Astrocyte (in vitro differentiated cells and primary cell): Measurements from ENCODE around the gene BRMS1. TPM values are rescaled to one million over a fixed set of nuclear protein-coding genes. Genes with fewer than 3 reads are reported as not detected.
A peak's percentile ranks its signal among the peaks of the same experiment; 100 is the strongest.

Source experiments
- DNase-seq: peaks from one replicate; pipeline ENCODE4 v3.0.0-alpha.2; 2010; ENCODE audit warnings: low read depth
- FAIRE-seq: peaks from 2 replicates; lab custom pipeline; 2011; peaks lifted over from hg19 to GRCh38; lab: Jason Lieb, UNC
- H2AFZ ChIP-seq: 2 replicates; pipeline ENCODE4 v1.6.0; 2012; ENCODE audit warnings: low read depth, low read length, inconsistent platforms
- H3K27ac ChIP-seq: 2 replicates; pipeline ENCODE4 v1.5.1; 2011; ENCODE audit warnings: low read depth, low read length, inconsistent platforms
- H3K27me3 ChIP-seq: 2 replicates; pipeline ENCODE4 v1.6.0; 2011; ENCODE audit warnings: low read length, inconsistent platforms; ENCODE audit not compliant: insufficient read depth
- H3K36me3 ChIP-seq: 2 replicates; pipeline ENCODE4 v1.5.1; 2011; ENCODE audit warnings: low read length, inconsistent platforms; ENCODE audit not compliant: insufficient read depth
- H3K4me1 ChIP-seq: 2 replicates; pipeline ENCODE4 v1.5.1; 2011; ENCODE audit warnings: low read length, inconsistent platforms; ENCODE audit not compliant: insufficient read depth
- H3K4me2 ChIP-seq: 2 replicates; pipeline ENCODE4 v1.6.0; 2012; ENCODE audit warnings: low read length, inconsistent platforms
- H3K4me3 ChIP-seq: 2 replicates; pipeline ENCODE4 v1.5.1; 2011; ENCODE audit warnings: low read depth, mild to moderate bottlenecking, low read length, inconsistent platforms; ENCODE audit not compliant: insufficient read depth
- H3K79me2 ChIP-seq: 2 replicates; pipeline ENCODE4 v1.6.0; 2012; ENCODE audit warnings: mild to moderate bottlenecking, low read length, inconsistent platforms; ENCODE audit not compliant: insufficient read depth
- H3K9ac ChIP-seq: 2 replicates; pipeline ENCODE4 v1.6.0; 2012; ENCODE audit warnings: mild to moderate bottlenecking, low read length, inconsistent platforms
- H3K9me3 ChIP-seq: 2 replicates; pipeline ENCODE4 v1.5.1; 2012; ENCODE audit warnings: low read depth, mild to moderate bottlenecking, low read length, inconsistent platforms; ENCODE audit not compliant: insufficient read depth
- H4K20me1 ChIP-seq: 2 replicates; pipeline ENCODE4 v1.6.0; 2012; ENCODE audit warnings: low read length, inconsistent platforms; ENCODE audit not compliant: insufficient read depth
- H3K27ac Mint-ChIP-seq: one replicate; pipeline ENCODE4 v1.8.0; 2021; ENCODE audit warnings: mild to moderate bottlenecking, mixed read lengths; ENCODE audit not compliant: unreplicated experiment
- H3K27me3 Mint-ChIP-seq: one replicate; pipeline ENCODE4 v1.8.0; 2021; ENCODE audit warnings: low read depth, mixed read lengths; ENCODE audit not compliant: unreplicated experiment
- H3K36me3 Mint-ChIP-seq: one replicate; pipeline ENCODE4 v1.8.0; 2021; ENCODE audit warnings: low read depth, mixed read lengths; ENCODE audit not compliant: unreplicated experiment
- H3K4me1 Mint-ChIP-seq: one replicate; pipeline ENCODE4 v1.8.0; 2021; ENCODE audit warnings: low read depth, mixed read lengths; ENCODE audit not compliant: unreplicated experiment
- H3K4me3 Mint-ChIP-seq: one replicate; pipeline ENCODE4 v1.8.0; 2021; ENCODE audit warnings: mild to moderate bottlenecking, moderate library complexity, mixed read lengths; ENCODE audit not compliant: unreplicated experiment
- H3K9me3 Mint-ChIP-seq: one replicate; pipeline ENCODE4 v1.8.0; 2021; ENCODE audit warnings: mild to moderate bottlenecking, mixed read lengths; ENCODE audit not compliant: unreplicated experiment
- EZH2 ChIP-seq: IDR thresholded peaks from 2 replicates; pipeline ENCODE4 v1.6.1; 2012; ENCODE audit warnings: mild to moderate bottlenecking, low read length, inconsistent platforms; ENCODE audit not compliant: insufficient read depth
- total RNA-seq: library from RNA; stranded (reverse); gene quantifications from 2 replicates; pipeline ENCODE4 v1.2.1, GENCODE V29; 2021
- TF ChIP-seq, protein P1 (sequence below): IDR thresholded peaks from 2 replicates; pipeline ENCODE4 v1.5.1; 2011; ENCODE audit warnings: low read depth, mild to moderate bottlenecking, inconsistent platforms, low read length, moderate library complexity; ENCODE audit not compliant: insufficient read depth

Gene BRMS1
- total RNA-seq, 1 donor from 2014 or later = 47.8 TPM

DNA sequence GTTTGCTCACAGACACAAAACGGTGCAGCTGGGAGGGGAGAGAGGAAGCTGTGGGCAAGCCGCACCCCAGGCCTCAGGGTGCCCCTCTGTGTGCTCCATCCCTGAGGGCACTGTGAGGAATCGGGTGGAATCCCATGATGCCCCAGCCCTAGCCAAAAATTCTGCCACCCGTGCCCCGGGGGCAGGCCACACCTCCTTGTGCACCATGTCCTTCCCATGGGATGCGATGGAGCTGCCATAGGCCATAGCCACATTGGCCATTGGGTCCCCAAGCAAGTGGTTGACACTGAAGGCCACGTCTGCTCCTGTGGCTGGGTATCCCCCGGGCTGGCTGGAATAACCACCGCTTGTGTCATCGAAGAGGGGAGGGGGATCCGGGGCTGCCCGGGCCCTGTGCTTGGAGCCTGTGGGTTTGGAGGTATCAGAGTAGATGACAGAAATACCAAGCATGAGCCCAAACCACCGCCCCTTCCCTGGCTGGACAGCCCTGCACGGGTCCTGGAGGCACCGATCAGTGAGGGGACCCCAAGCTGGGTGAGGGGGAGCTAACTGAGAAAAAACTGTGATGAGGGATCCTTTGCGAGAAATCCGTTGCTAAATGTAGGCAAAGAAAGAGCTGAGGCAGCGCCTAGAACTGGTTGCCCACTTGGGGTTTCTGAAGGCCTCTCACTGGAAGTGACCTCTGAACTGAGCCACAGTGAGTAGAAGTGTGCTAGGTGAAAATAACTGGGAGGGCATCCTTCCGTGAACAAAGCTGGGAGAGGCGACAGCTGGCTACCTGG is 56.8 kb downstream of the BRMS1 start:
- peak overlapping the region; percentile 94 for H3K27ac Mint-ChIP-seq
- Histone ChIP-seq H3K27me3 (peaks cover 16% of the 10 kb centered on the region), H2AFZ (no peak overlapping the region), H3K36me3 (peaks cover 7% of the 10 kb centered on the region), H3K79me2 (peaks cover 42% of the 10 kb centered on the region), H3K4me1 (peaks cover 22% of the 10 kb centered on the region), H3K4me2 (peak overlapping the region; percentile 98), H3K9me3 (no peaks in the 10 kb centered on the region), H3K27ac (peak overlapping the region; percentile 97), H4K20me1 (peaks cover 38% of the 10 kb centered on the region), H3K4me3 (peak overlapping the region; percentile 89), H3K9ac (peak overlapping the region; percentile 94)
- TF ChIP-seq, protein P1, sequence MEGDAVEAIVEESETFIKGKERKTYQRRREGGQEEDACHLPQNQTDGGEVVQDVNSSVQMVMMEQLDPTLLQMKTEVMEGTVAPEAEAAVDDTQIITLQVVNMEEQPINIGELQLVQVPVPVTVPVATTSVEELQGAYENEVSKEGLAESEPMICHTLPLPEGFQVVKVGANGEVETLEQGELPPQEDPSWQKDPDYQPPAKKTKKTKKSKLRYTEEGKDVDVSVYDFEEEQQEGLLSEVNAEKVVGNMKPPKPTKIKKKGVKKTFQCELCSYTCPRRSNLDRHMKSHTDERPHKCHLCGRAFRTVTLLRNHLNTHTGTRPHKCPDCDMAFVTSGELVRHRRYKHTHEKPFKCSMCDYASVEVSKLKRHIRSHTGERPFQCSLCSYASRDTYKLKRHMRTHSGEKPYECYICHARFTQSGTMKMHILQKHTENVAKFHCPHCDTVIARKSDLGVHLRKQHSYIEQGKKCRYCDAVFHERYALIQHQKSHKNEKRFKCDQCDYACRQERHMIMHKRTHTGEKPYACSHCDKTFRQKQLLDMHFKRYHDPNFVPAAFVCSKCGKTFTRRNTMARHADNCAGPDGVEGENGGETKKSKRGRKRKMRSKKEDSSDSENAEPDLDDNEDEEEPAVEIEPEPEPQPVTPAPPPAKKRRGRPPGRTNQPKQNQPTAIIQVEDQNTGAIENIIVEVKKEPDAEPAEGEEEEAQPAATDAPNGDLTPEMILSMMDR = no peak
- no peak for TF ChIP-seq EZH2
- peaks cover 6% of the 10 kb centered on the region for H3K36me3 Mint-ChIP-seq
- no peaks in the 10 kb centered on the region for H3K9me3 Mint-ChIP-seq
- DNase-seq (no peak), FAIRE-seq (no peak)
- H3K27me3 Mint-ChIP-seq = peaks cover 16% of the 10 kb centered on the region
- H3K4me1 Mint-ChIP-seq = peaks cover 16% of the 10 kb centered on the region
- peak overlapping the region; percentile 90 for H3K4me3 Mint-ChIP-seq

Other genes with a start within 250 kb of the BRMS1 start
- 43.1 and 44.8 TPM in 2 replicates for gene KLC2, start 87.4 kb downstream of the BRMS1 start, total RNA-seq
- gene RAB1B, start 76.5 kb downstream of the BRMS1 start, total RNA-seq = 109 and 120 TPM in 2 replicates
- gene CNIH2, start 66.9 kb downstream of the BRMS1 start, total RNA-seq = 12.2 and 12.3 TPM in 2 replicates
- gene YIF1A, start 56.0 kb downstream of the BRMS1 start, total RNA-seq = 129 and 159 TPM in 2 replicates
- 1.8 and 2.0 TPM in 2 replicates for gene TMEM151A, start 53.2 kb downstream of the BRMS1 start, total RNA-seq
- 50.9 and 58.8 TPM in 2 replicates for gene CD248, start 28.1 kb downstream of the BRMS1 start, total RNA-seq
- 8.5 and 12.0 TPM in 2 replicates for gene RIN1, start 8.7 kb downstream of the BRMS1 start, total RNA-seq
- 25.2 and 28.4 TPM in 2 replicates for gene B4GAT1, start 2.5 kb upstream of the BRMS1 start, total RNA-seq
- gene SLC29A2, start 26.7 kb upstream of the BRMS1 start, total RNA-seq = 5.0 and 6.6 TPM in 2 replicates
- gene NPAS4, start 75.9 kb upstream of the BRMS1 start, total RNA-seq = 0.20 and 0.50 TPM in 2 replicates
- gene MRPL11, start 93.7 kb upstream of the BRMS1 start, total RNA-seq = 30.0 and 33.1 TPM in 2 replicates
- gene PELI3, start 121.8 kb upstream of the BRMS1 start, total RNA-seq = 3.9 and 4.6 TPM in 2 replicates
- 57.4 and 60.0 TPM in 2 replicates for gene DPP3, start 135.3 kb upstream of the BRMS1 start, total RNA-seq
- 18.8 and 20.3 TPM in 2 replicates for gene BBS1, start 165.5 kb upstream of the BRMS1 start, total RNA-seq
- gene ZDHHC24, start 200.9 kb upstream of the BRMS1 start, total RNA-seq = 13.5 and 15.6 TPM in 2 replicates
- gene ACTN3, start 201.8 kb upstream of the BRMS1 start, total RNA-seq = not detected in 2 replicates
- 1.5 and 4.0 TPM in 2 replicates for gene CTSF, start 223.5 kb upstream of the BRMS1 start, total RNA-seq
- 0.31 and 0.34 TPM in 2 replicates for gene CCDC87, start 248.0 kb upstream of the BRMS1 start, total RNA-seq
- 23.1 and 23.2 TPM in 2 replicates for gene CCS, start 248.1 kb upstream of the BRMS1 start, total RNA-seq